ENCODE measurements around the gene KCNV2.

KCNV2 gene

GRCh38 chr9:2717385-2717784 lies at the start of gene KCNV2:
Gene KCNV2 (plus strand): TSS chr9:2717510. CDS start chr9:2717740, 230 bp downstream.
- TF ChIP-seq CTCF (IDR thresholded peaks at IDR 0.05; ENCODE audit: low read depth, low read length) = no peak
- H3K4me3 ChIP-seq (ENCODE audit: low read depth, low read length) = no peak within 1 kb of the TSS

- no peak for TF ChIP-seq CTCF (IDR thresholded peaks at IDR 0.05; ENCODE audit: low read depth, low read length)
- H3K4me3 ChIP-seq (ENCODE audit: low read depth, low read length) = no peak overlapping the region
Measured at GRCh38 chr9:2673161-2673560, 44.1 kb upstream of the KCNV2 start.

- H3K4me3 ChIP-seq (ENCODE audit: low read depth, low read length) = no peak overlapping the region
- no peak for TF ChIP-seq CTCF (IDR thresholded peaks at IDR 0.05; ENCODE audit: low read depth, low read length)
Measured at GRCh38 chr9:2674141-2674824, 43.0 kb upstream of the KCNV2 start.

- no peak for TF ChIP-seq CTCF (IDR thresholded peaks at IDR 0.05; ENCODE audit: low read depth, low read length)
- no peak overlapping the region for H3K4me3 ChIP-seq (ENCODE audit: low read depth, low read length)
Measured at GRCh38 chr9:2675834-2676233, 41.5 kb upstream of the KCNV2 start.

- no peak for TF ChIP-seq CTCF (IDR thresholded peaks at IDR 0.05; ENCODE audit: low read depth, low read length)
- H3K4me3 ChIP-seq (ENCODE audit: low read depth, low read length) = no peak overlapping the region
Measured at GRCh38 chr9:2676466-2676865, 40.8 kb upstream of the KCNV2 start.

GRCh38 chr9:2677915-2678889 lies 39.1 kb upstream of the KCNV2 start:
- no peak overlapping the region for H3K4me3 ChIP-seq (ENCODE audit: low read depth, low read length)
- no peak for TF ChIP-seq CTCF (IDR thresholded peaks at IDR 0.05; ENCODE audit: low read depth, low read length)

GRCh38 chr9:2679011-2679410 lies 38.3 kb upstream of the KCNV2 start:
- H3K4me3 ChIP-seq (ENCODE audit: low read depth, low read length) = no peak overlapping the region
- no peak for TF ChIP-seq CTCF (IDR thresholded peaks at IDR 0.05; ENCODE audit: low read depth, low read length)
